ENCODE data around the gene FAM185A.
"Not testable (repeated sequence)": the region's sequence is repeated elsewhere in the genome, so short reads cannot be mapped to it uniquely, and the experiment has no call there.

- not testable (repeated sequence) for TF ChIP-seq EZH2 (IDR thresholded peaks at IDR 0.05; ENCODE audit: borderline replicate concordance, low read depth, low read length); PKNOX1 (IDR thresholded peaks at IDR 0.05); ZFP1 (CRISPR knock-in tag; IDR thresholded peaks at IDR 0.05); RAD21 (CRISPR knock-in tag; conservative IDR thresholded peaks at IDR 0.05 in 1 of 2, IDR thresholded peaks at IDR 0.05 in 1 of 2); POLR2A (conservative IDR thresholded peaks at IDR 0.05); ZNF263 (CRISPR knock-in tag; IDR thresholded peaks at IDR 0.05; ENCODE audit: borderline replicate concordance); SMARCE1 (IDR thresholded peaks at IDR 0.05); NR1H2 (CRISPR knock-in tag; IDR thresholded peaks at IDR 0.05); EP300 (IDR thresholded peaks at IDR 0.05; ENCODE audit: low read length); BCL6 (CRISPR knock-in tag; IDR thresholded peaks at IDR 0.05); COPS2 (conservative IDR thresholded peaks at IDR 0.05); CXXC5 (CRISPR knock-in tag; IDR thresholded peaks at IDR 0.05)
Observed at GRCh38 chr7:102788770-102789169, 40.0 kb downstream of the FAM185A start.

Measured in K562 (cell line).